T-helper 2 cell treated with Interferon-gamma antibody and Interleukin-4, amounts not matched to agents 100 ng/mL and 5 ng/mL, for 36 hours (primary cell): ENCODE measurements around the gene RBM5. TPM values are rescaled to one million over a fixed set of nuclear protein-coding genes. Genes with fewer than 3 reads are reported as not detected.

Source experiments
- intact Hi-C: fragments of 100-400 bp; cut with micrococcal nuclease; formaldehyde crosslinking; loops from one replicate; pipeline ENCODE4 v1.15.1; 2023
- total RNA-seq: library from RNA; stranded (reverse); gene quantifications from 2 replicates; pipeline ENCODE4 v1.2.3, GENCODE V29; 2022

Gene RBM5
- total RNA-seq, 1 donor from 2014 or later = 185 TPM

GRCh38 chr3:50121072-50122032, 32.6 kb downstream of the RBM5 start:
- intact Hi-C loops = loop anchor here (1.0 kb wide), 3 partner anchors 68 to 152 kb away; no protein-coding TSS in a partner anchor

GRCh38 chr3:50122071-50122470, 33.4 kb downstream of the RBM5 start:
- intact Hi-C loops = no loop called here

- intact Hi-C loops = no loop called here
Observed at GRCh38 chr3:50122661-50123391, 34.1 kb downstream of the RBM5 start.

GRCh38 chr3:50123394-50124051, 34.8 kb downstream of the RBM5 start:
- intact Hi-C loops = no loop called here

- intact Hi-C loops = no loop called here
Observed at GRCh38 chr3:50124052-50124799, 35.5 kb downstream of the RBM5 start.

GRCh38 chr3:50124800-50125178, 36.1 kb downstream of the RBM5 start:
- intact Hi-C loops = no loop called here

GRCh38 chr3:50125541-50126286, 37.0 kb downstream of the RBM5 start:
- intact Hi-C loops = no loop called here

GRCh38 chr3:50126287-50127211, 37.8 kb downstream of the RBM5 start:
- intact Hi-C loops = no loop called here

GRCh38 chr3:50127251-50127691, 38.6 kb downstream of the RBM5 start:
- intact Hi-C loops = no loop called here

- intact Hi-C loops = no loop called here
Observed at GRCh38 chr3:50128001-50128400, 39.3 kb downstream of the RBM5 start.

GRCh38 chr3:50130436-50130835, 41.7 kb downstream of the RBM5 start:
- intact Hi-C loops = no loop called here

GRCh38 chr3:50132421-50133282, 43.9 kb downstream of the RBM5 start:
- intact Hi-C loops = no loop called here

GRCh38 chr3:50133283-50133615, 44.5 kb downstream of the RBM5 start:
- intact Hi-C loops = no loop called here

- intact Hi-C loops = no loop called here
Observed at GRCh38 chr3:50134367-50134766, 45.6 kb downstream of the RBM5 start.

- intact Hi-C loops = no loop called here
Observed at GRCh38 chr3:50135964-50136363, 47.2 kb downstream of the RBM5 start.

GRCh38 chr3:50136714-50137405, 48.1 kb downstream of the RBM5 start:
- intact Hi-C loops = no loop called here

GRCh38 chr3:50137531-50137930, 48.8 kb downstream of the RBM5 start:
- intact Hi-C loops = no loop called here
